HCT116 (cell line): ENCODE data around the gene DNAJC4. TPM values are rescaled to one million over a fixed set of nuclear protein-coding genes. Genes with fewer than 3 reads are reported as not detected.

Experiments
- ATAC-seq: fragments of 200-7000 bp; cut with Tn5 transposase; 2 replicates; pipeline ENCODE4 v1.9.1; 2020; ENCODE audit warnings: mild to moderate bottlenecking, moderate library complexity
- BruUV-seq: library from RNA; stranded (reverse); fragments of 400-500 nt; replicated peaks from 2 replicates; lab custom pipeline; 2021; lab: Mats Ljungman, UMichigan
- CTCF ChIA-PET: fragments of 300-600 bp; sonication (Branson Sonifier 250); formaldehyde crosslinking; loops from one replicate; lab custom pipeline; 2021; ENCODE audit warnings: antibody characterized with exemption; lab: Charles Lee
- POLR2A ChIA-PET: fragments of 300-600, 350-600 bp; sonication (Branson Sonifier 250); formaldehyde crosslinking; loops from one replicate; lab custom pipeline; 2021; ENCODE audit warnings: antibody characterized with exemption; lab: Charles Lee
- RAD21 ChIA-PET, 2 experiments: fragments of 300-600 bp; sonication (Branson Sonifier 250); formaldehyde crosslinking; loops; one replicate each; lab custom pipeline; 2023; ENCODE audit warnings: low total read pairs in 2 of 2; ENCODE audit not compliant: uncharacterized antibody in 2 of 2, unreplicated experiment in 2 of 2, low non-redundant PET in 1 of 2; lab: Charles Lee
- DNase-seq: peaks from one replicate; pipeline ENCODE4 v3.0.0-alpha.2; 2010; ENCODE audit warnings: low read depth, low spot score
- H2AFZ ChIP-seq: fragments of 200-600 bp; shearing (Covaris generic), sonication (generic); 2 replicates; pipeline ENCODE4 v1.6.1; 2017; ENCODE audit warnings: low read depth, mixed run types, mixed read lengths, antibody characterized with exemption, low read length; ENCODE audit not compliant: poor library complexity, severe bottlenecking
- H3K27ac ChIP-seq: 2 replicates; pipeline ENCODE4 v1.5.1; 2012; ENCODE audit warnings: low read depth, low read length
- H3K27me3 ChIP-seq: fragments of 200-600 bp; sonication (generic); 2 replicates; pipeline ENCODE4 v1.6.1; 2016; ENCODE audit warnings: mixed run types, low read length, mixed read lengths; ENCODE audit not compliant: insufficient read depth
- H3K36me3 ChIP-seq, 2 experiments: fragments of 200-500 bp in 1 of 2; fragments of 200-600 bp in 1 of 2; sonication (Bioruptor generic) in 1 of 2; sonication (generic) in 1 of 2; 2 replicates each; pipeline versions ENCODE4 v1.5.1 to v1.6.1; 2014 to 2016; ENCODE audit warnings: low read length in 2 of 2, inconsistent platforms in 1 of 2, mixed read lengths in 1 of 2, mixed run types in 1 of 2; ENCODE audit not compliant: insufficient read depth in 2 of 2, control insufficient read depth in 1 of 2
- H3K4me1 ChIP-seq, 2 experiments: fragments of 200-600 bp in 1 of 2; sonication (generic) in 1 of 2; 2 replicates each; pipeline versions ENCODE4 v1.5.1 to v1.6.1; 2012 to 2017; ENCODE audit warnings: low read length in 2 of 2, inconsistent platforms in 1 of 2, mild to moderate bottlenecking in 1 of 2, mixed read lengths in 1 of 2, mixed run types in 1 of 2, moderate library complexity in 1 of 2; ENCODE audit not compliant: insufficient read depth in 2 of 2, control insufficient read depth in 1 of 2
- H3K4me2 ChIP-seq: fragments of 200-600 bp; sonication (generic); 2 replicates; pipeline ENCODE4 v1.6.1; 2017; ENCODE audit warnings: mixed run types, low read length, mixed read lengths
- H3K4me3 ChIP-seq, 2 experiments: fragments of 200-600 bp in 1 of 2; sonication (generic) in 1 of 2; replicated peaks in 1 of 2; 2 replicates each; pipeline ENCODE4 v1.5.1; 2011 to 2016; ENCODE audit warnings: low read length in 2 of 2, control low read depth in 1 of 2, low read depth in 1 of 2, mild to moderate bottlenecking in 1 of 2, mixed read lengths in 1 of 2, mixed run types in 1 of 2
- H3K79me2 ChIP-seq: fragments of 200-600 bp; sonication (generic); 2 replicates; pipeline ENCODE4 v1.6.1; 2017; ENCODE audit warnings: mild to moderate bottlenecking, mixed run types, low read length, moderate library complexity, mixed read lengths; ENCODE audit not compliant: insufficient read depth
- H3K9ac ChIP-seq: fragments of 200-600 bp; sonication (generic); 2 replicates; pipeline ENCODE4 v1.6.1; 2016; ENCODE audit warnings: low read length, mixed read lengths
- H3K9me2 ChIP-seq: fragments of 200-600 bp; sonication (generic), shearing (Covaris generic); 2 replicates; pipeline ENCODE4 v1.6.1; 2017; ENCODE audit warnings: mixed run types, mild to moderate bottlenecking, moderate library complexity; ENCODE audit not compliant: insufficient read depth
- H3K9me3 ChIP-seq, 2 experiments: fragments of 200-500 bp in 1 of 2; fragments of 200-600 bp in 1 of 2; sonication (Bioruptor generic) in 1 of 2; sonication (generic) in 1 of 2; 2 replicates each; pipeline ENCODE4 v1.6.1; 2014 to 2017; ENCODE audit warnings: low read length in 2 of 2, mixed read lengths in 2 of 2, inconsistent platforms in 1 of 2, low read depth in 1 of 2, mild to moderate bottlenecking in 1 of 2, mixed run types in 1 of 2, moderate library complexity in 1 of 2; ENCODE audit not compliant: control insufficient read depth in 1 of 2, insufficient read depth in 1 of 2
- H4K20me1 ChIP-seq: fragments of 200-600 bp; sonication (generic), shearing (Covaris generic); 2 replicates; pipeline ENCODE4 v1.6.1; 2017; ENCODE audit warnings: mixed run types, mild to moderate bottlenecking, moderate library complexity; ENCODE audit not compliant: insufficient read depth
- ATF3 ChIP-seq: IDR thresholded peaks from 2 replicates; pipeline ENCODE4 v1.6.1; 2012
- CBX3 ChIP-seq: IDR thresholded peaks from 2 replicates; pipeline ENCODE4 v1.6.1; 2012; ENCODE audit warnings: low read depth
- CEBPB ChIP-seq: IDR thresholded peaks from 2 replicates; pipeline ENCODE4 v1.6.1; 2012; ENCODE audit warnings: low read depth
- FOSL1 ChIP-seq: IDR thresholded peaks from 2 replicates; pipeline ENCODE4 v1.6.1; 2012; ENCODE audit warnings: low read depth
- JUND ChIP-seq: IDR thresholded peaks from 2 replicates; pipeline ENCODE4 v1.6.1; 2012
- REST ChIP-seq: IDR thresholded peaks from 2 replicates; pipeline ENCODE4 v1.6.1; 2012; ENCODE audit warnings: low read depth
- SIN3A ChIP-seq: IDR thresholded peaks from 2 replicates; pipeline ENCODE4 v1.6.1; 2012; ENCODE audit warnings: low read depth
- SRF ChIP-seq: IDR thresholded peaks from 2 replicates; pipeline ENCODE4 v1.6.1; 2012; ENCODE audit warnings: low read depth
- YY1 ChIP-seq: IDR thresholded peaks from 2 replicates; pipeline ENCODE4 v1.6.1; 2011; ENCODE audit warnings: low read length, low read depth, moderate library complexity, mild to moderate bottlenecking; ENCODE audit not compliant: insufficient replicate concordance; ENCODE audit errors: extremely low read depth
- ZBTB33 ChIP-seq: IDR thresholded peaks from 2 replicates; pipeline ENCODE4 v1.6.1; 2011; ENCODE audit warnings: mild to moderate bottlenecking, low read length, moderate library complexity; ENCODE audit not compliant: insufficient replicate concordance; ENCODE audit errors: extremely low read depth
- ZFX ChIP-seq: fragments of 450-650 bp; IDR thresholded peaks from 2 replicates; pipeline ENCODE4 v1.6.1; 2017
- intact Hi-C: fragments of 100-400 bp; cut with micrococcal nuclease; formaldehyde crosslinking; loops from 2 replicates; pipeline ENCODE4 v1.10.0; 2022
- total RNA-seq: library from RNA; stranded (reverse); gene quantifications from one replicate; pipeline ENCODE4 v1.2.1, GENCODE V29; 2021; ENCODE audit not compliant: unreplicated experiment

The DNAJC4 gene
- total RNA-seq, 1 experiment from 2014 or later: 25.8 TPM

- BruUV-seq: no TSS peak
- Histone ChIP-seq H3K9me3 (no peaks in the 10 kb centered on the region), H3K4me1 (peaks cover 13 to 22% of the 10 kb centered on the region in 2 experiments; a peak in 3 of 4 replicates), H3K79me2 (no peaks in the 10 kb centered on the region; the same call in 1 of the 2 replicates), H3K9me2 (no peaks in the 10 kb centered on the region), H3K4me2 (no peak overlapping the region), H3K27ac (no peak overlapping the region), H3K27me3 (no peaks in the 10 kb centered on the region), H2AFZ (no peak overlapping the region), H3K9ac (no peak overlapping the region), H3K36me3 (peaks cover 5 to 38% of the 10 kb centered on the region in 2 experiments; a peak in 2 of 4 replicates), H3K4me3 (no peak overlapping the region), H4K20me1 (no peaks in the 10 kb centered on the region)
- no peak for TF ChIP-seq SRF
- no peak for TF ChIP-seq JUND
- TF ChIP-seq YY1: no peak
- TF ChIP-seq CEBPB: no peak
- no peak for TF ChIP-seq ATF3
- POLR2A ChIA-PET: no interaction called here
- RAD21 ChIA-PET: no interaction called here
- CTCF ChIA-PET: interaction anchor here (1.4 kb wide), 1 partner anchor 15 kb away, joined by 4 read pairs; no protein-coding TSS in a partner anchor
- no peak for DNase-seq
- intact Hi-C loops: no loop called here
- no peak for ATAC-seq
These were observed 35.1 kb downstream of the DNAJC4 start for GRCh38 chr11:64265176-64266160.

- ATAC-seq: no peak
- POLR2A ChIA-PET: interaction anchor here (1.7 kb wide), 1 partner anchor 25 kb away, joined by 5 read pairs; the partner anchor contains the start of gene FKBP2
These were observed 36.0 kb downstream of the DNAJC4 start for GRCh38 chr11:64266339-64266738.

More at GRCh38 chr11:64266339-64266738, 36.0 kb downstream of the DNAJC4 start:
- no peaks in the 10 kb centered on the region for H4K20me1 ChIP-seq
- no peak overlapping the region for H2AFZ ChIP-seq
- H3K4me2 ChIP-seq: no peak overlapping the region
- no peak overlapping the region for H3K9ac ChIP-seq
- H3K4me1 ChIP-seq: peaks cover 13 to 25% of the 10 kb centered on the region in 2 experiments; a peak in 3 of 4 replicates
- DNase-seq: no peak
- RAD21 ChIA-PET: no interaction called here
- peaks cover 5 to 34% of the 10 kb centered on the region in 2 experiments; a peak in 2 of 4 replicates for H3K36me3 ChIP-seq
- BruUV-seq: no TSS peak
- H3K79me2 ChIP-seq: no peaks in the 10 kb centered on the region; the same call in 1 of the 2 replicates
- intact Hi-C loops: no loop called here
- H3K4me3 ChIP-seq: no peak overlapping the region
- H3K27ac ChIP-seq: no peak overlapping the region; the same call in 1 of the 2 replicates
- no peaks in the 10 kb centered on the region for H3K9me2 ChIP-seq
- TF ChIP-seq ZFX: no peak
- no peak for TF ChIP-seq SIN3A
- TF ChIP-seq REST: no peak
- no peak for TF ChIP-seq ZBTB33
- no peak for TF ChIP-seq FOSL1
- TF ChIP-seq CBX3: no peak
- H3K9me3 ChIP-seq: no peaks in the 10 kb centered on the region
- CTCF ChIA-PET: no interaction called here
- no peaks in the 10 kb centered on the region for H3K27me3 ChIP-seq
